GM12873 (cell line): ENCODE data around the gene UBL3.

Experiments
- TF ChIP-seq, protein P1 (sequence below): IDR thresholded peaks from 2 replicates; pipeline ENCODE4 v1.5.1; 2012; ENCODE audit warnings: low read depth, mild to moderate bottlenecking, moderate library complexity, low read length, control low read depth; ENCODE audit not compliant: insufficient read depth; ENCODE audit errors: missing control alignments

UBL3 gene

DNA sequence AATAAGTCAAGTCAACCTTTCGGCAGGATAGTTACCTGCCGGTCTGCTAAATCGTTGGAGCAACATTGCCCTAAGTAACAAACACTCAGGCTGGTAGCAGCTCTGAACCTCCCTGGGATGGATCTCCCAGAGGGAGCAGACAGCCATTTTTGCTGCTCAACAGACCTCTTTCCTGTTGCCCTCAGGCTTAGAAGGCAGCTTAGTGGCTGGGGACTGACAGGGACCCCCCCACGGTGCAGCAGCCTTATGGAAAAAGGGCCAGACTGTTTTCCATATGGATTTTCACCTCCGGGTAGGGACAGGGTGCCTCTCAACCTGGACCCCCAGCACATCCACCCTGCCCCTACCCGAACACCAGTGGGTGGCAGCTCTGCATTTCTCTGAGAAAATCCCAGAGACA, 49.7 kb downstream of the UBL3 start:
- TF ChIP-seq, protein P1, sequence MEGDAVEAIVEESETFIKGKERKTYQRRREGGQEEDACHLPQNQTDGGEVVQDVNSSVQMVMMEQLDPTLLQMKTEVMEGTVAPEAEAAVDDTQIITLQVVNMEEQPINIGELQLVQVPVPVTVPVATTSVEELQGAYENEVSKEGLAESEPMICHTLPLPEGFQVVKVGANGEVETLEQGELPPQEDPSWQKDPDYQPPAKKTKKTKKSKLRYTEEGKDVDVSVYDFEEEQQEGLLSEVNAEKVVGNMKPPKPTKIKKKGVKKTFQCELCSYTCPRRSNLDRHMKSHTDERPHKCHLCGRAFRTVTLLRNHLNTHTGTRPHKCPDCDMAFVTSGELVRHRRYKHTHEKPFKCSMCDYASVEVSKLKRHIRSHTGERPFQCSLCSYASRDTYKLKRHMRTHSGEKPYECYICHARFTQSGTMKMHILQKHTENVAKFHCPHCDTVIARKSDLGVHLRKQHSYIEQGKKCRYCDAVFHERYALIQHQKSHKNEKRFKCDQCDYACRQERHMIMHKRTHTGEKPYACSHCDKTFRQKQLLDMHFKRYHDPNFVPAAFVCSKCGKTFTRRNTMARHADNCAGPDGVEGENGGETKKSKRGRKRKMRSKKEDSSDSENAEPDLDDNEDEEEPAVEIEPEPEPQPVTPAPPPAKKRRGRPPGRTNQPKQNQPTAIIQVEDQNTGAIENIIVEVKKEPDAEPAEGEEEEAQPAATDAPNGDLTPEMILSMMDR, result no peak

DNA sequence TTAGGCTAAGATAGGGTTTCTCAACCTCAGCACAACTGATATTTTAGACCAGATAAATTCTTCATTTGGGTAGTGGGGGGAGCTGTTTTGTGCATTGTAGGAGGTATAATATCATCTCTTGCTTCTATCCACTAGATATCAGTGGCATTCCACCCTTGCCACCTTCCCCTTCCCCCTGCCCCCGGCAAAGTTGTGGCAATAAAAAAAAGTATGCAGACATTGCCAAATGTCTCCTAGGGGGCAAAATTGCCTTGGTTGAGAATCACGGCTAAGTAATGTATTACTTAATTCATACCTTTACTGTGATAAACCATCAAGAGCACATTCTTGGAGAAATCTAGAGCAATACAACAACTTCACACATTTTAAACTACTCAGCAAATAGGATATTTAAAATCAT, 51.4 kb downstream of the UBL3 start:
- TF ChIP-seq, protein P1, result no peak

DNA sequence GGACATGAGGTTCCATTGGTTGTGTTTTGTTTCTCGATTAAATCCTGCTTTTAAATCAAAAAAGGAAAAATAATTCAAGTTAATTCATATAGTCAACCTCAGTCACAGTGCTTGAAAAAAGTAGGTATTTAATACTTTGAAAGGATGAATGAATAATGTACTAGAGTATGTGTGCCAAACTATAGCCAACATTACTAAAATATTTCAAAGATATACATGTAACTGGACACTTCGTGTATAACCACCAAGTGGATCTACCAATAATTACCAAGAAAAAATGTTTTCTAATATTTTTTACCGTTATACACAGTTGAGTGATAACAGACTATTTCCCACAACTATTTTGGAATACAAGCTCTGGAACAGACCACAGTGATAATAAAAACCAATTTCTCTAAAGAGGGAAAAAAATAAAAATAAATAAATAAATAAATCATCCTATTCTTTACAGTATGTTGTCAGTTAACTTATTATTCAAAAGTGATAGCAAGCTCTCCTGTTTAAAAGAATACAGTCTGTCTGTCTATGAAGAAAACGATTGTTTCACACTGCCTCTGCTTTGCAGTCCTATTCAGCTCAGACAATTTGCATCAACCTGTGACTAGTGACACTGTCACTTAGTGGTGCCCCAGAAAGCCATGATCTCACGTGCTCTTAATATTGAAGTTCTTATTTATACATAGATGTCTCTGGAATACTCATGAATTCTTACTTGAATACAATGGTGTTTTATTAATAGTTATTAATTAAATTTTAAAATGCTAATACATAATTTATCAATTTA, 58.2 kb downstream of the UBL3 start:
- TF ChIP-seq, protein P1, result no peak

DNA sequence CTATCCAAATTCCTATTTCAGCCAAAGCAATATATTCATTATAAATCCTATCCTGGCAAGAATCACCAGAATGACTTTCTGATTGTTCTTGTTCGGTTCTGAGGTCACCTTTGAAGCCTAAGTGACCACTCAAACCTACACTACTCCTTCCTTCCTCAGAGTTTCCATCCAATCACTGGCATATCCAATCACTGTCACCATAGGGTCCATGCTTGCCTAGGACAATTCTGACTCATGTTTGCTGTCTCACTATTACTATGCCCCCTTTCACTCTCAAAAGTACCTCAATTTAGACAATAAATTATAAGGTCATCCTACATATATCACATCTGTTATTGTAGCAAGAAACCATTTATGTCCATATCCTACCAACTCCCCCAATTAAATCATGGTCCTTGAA, 58.9 kb downstream of the UBL3 start:
- TF ChIP-seq, protein P1, result no peak

DNA sequence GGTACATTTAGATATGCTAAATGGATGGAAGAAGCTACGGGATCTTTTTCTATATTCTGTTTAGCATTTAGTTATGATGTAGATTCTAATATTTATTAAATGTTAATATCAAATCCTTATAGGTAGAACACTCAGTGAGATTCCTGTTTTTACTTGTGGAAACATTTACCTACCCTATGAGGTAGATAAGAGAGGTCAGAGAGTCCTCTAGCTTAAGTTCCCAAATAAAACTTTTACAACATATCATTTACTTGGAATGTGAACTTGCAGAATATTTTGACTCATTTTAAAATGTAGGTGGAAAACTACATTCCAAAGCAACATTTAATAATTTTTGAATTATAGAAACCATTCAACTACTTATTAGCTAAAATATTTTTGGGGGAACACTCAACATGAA, 63.7 kb downstream of the UBL3 start:
- TF ChIP-seq, protein P1, result no peak

DNA sequence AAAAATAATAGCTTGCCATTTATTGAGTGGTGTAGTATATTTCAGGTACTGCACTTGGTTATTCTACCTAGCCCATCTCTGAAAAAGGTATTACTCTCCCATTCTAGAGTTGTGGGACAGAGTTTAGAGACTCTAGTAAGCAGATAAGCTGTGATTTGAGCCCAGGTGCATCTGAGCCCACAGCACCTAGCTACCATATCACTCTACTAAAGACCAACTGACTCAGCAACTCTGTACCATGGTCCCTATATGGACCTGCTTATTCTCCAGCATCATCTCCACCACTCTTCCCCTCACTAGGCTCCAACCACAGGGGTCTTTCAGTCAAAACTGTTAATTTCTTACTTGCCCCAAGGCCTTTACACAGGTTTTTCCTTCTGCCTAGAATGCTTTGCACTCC, 64.4 kb downstream of the UBL3 start:
- TF ChIP-seq, protein P1, result no peak

DNA sequence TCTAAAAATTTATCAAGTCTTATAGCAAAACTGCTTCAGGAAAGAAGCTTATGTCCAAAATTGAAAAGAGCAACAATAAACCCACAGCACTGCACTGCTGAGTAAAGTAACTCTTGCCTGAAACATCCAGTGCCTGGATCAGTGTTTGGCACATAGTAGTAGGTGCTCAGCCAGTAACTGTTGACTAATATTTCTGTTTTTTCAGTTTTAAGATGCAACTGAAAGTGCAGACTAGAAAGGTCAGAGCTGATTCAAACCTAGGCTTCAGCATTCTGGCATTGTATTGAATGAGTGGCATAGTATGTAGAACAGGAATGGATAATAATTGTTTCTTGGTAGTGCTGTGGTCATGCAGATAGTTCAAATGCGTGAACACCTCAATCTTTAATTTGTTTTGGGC, 67.6 kb downstream of the UBL3 start:
- TF ChIP-seq, protein P1, result no peak
